GM21737 (cell line): ENCODE data around the gene NIPBL.
"Not testable (repeated sequence)": the region's sequence is repeated elsewhere in the genome, so short reads cannot be mapped to it uniquely, and the experiment has no call there.

Source experiments
- ATAC-seq: cut with Tn5 transposase; IDR thresholded peaks from one replicate; pipeline ENCODE4 v1.9.1; 2021; ENCODE audit warnings: mild to moderate bottlenecking, moderate library complexity; ENCODE audit not compliant: unreplicated experiment

The NIPBL gene

DNA sequence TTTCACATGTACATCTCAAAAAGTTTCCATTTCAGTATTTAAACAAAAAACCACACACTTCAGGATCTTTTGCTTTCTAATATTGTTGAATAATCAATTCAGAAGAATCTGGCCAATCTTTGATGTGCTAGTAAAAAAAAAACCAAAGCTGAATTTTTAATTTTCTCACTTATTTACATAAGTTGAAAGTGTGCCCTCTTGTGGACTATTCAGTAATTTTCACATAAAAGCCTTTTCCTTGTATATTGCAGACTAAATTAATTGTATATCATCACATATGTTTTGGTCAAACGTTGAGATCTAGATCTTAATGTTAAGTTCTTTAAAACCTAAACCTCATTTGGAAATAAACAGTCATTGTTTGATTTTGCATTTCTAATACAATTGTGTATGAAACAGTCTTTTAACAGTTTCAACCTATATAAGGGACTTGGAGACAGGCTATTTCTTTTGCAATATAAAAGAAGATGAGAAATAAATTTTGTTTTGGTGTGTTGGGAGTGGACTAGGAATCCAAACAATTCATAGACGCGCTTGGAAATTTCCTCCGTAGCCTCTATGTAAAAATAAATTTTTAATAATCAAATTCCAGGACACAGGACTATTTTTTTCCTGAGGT lies 68.1 kb downstream of the NIPBL start:
- no peak for ATAC-seq

DNA sequence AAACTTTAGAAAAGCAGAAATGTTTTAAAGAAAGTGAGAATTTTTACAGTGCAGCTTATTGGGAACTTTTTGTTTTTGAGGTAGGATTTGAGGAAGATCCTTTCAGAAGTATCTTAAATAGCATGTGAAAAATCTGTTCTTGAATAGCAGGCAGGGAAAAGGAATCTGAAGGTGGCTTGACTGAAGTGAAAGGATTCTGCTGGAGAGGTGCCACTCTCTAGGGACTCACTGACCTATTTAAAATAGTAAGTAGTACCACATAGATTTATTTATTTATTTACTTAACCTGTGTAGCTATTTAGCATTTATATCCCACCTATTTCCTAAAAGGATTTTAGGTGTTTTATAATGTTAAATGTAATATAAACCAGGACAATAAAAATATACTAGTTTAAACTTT lies 69.1 kb downstream of the NIPBL start:
- no peak for ATAC-seq

DNA sequence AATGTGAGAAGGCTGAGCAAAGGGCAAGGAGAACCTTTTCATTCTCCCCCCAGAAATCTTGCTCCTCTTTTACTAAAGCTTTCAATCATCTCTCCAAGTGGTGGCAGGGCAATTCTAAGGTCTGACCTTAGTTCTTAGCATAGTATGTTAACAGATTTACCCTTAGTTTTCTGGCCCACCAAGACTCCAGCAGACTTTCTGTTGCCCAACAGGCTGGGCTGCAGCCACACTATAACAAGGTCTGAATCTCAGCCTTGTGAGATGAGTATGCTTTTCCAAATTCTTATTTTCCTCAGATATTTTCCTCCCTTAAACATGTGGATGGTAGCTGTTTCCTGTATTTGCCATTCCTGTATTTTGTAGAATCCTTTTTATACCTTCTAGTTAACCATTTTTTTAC lies 69.5 kb downstream of the NIPBL start:
- no peak for ATAC-seq

DNA sequence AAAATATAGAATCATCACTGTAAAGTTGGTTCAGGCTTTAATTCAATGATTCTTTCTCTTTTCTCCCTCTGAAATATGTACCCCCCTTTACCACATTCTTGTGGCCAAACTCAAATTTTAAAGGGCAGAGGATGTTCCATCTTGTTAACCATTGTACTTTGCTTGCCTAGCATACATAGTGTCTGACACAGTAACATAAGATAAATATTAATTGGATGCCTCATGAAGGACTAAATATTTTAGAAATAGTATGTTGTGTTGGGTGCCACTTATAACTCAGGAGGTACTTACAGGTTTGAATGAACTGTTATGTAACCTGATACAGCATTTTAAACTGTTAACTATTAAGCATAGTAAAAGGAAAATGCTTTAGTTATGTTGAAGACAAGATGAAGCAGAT lies 71.5 kb downstream of the NIPBL start:
- ATAC-seq: no peak

DNA sequence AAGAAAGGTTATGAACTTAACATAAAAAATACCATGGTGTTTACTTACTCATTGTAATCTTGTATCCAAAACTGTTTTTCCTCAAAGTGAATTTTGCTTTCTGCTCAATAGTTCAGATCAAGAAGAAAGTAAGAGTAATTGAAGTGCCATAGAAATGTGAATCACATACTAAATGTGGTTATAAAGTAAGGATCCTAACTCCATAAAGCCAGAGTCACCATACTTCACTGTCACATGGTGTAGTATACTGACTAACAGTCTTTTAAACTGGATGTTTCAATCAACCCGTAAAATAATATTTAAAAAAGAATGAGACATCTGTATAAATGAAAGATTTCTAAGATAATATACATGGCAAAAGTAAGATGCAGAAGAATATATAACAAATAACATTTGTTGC lies 72.1 kb downstream of the NIPBL start:
- ATAC-seq: no peak

DNA sequence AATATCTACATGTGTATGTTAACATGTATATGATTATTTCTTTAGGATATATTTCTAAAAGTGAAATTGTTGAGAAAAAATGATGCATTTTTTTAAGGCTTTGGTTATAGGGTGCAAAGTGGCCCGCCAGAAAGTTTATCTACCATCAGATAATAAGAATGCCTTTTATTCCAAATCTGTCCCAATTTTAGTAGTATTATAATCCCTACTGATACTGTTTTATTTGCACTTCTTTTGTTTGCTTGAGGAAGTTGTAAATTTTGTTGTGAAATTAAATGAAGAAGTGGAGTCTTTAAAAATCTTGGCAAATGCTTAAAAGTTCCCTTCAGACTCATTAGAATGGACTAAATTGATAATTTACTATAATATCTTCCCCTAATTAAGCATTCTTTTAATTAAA lies 73.0 kb downstream of the NIPBL start:
- no peak for ATAC-seq

DNA sequence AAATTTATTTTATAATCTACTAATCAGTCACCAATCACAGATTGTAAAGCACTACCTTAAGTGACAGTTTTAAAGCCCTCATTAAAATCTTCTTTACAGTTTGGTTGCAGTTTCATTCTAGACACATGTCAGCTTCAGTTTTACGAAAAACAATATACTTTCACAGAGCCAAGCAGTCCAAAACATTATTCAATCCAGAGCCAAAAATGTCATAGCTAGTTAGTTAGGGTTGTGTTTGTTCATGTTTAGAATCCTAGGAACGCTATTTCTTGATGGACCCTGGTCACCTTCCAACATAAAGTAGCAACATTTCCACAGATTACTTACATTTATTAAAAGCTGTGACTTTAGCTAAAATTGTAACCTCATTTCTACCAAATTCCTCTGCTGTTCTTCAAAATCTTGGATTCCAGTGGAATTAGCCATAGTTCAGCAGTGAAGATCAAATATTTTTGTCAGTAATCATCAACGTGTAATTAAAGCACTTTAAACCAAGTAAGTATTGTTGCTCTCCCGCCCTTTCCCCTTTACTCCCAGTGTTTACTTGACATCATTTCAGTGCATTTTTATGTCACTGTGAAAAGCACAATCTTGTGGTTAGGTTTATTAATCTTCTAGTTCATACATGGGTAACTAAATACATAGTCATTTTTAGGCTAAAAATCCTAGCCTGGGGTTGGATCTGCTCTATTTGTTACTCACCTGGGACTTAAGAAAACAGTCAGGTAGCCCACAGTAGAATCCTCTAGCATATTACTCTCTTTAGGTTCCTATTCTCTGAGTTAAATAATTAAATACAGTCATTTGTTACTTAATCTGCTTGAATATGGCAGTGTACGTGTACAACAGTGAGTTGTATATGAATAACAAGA lies 74.3 kb downstream of the NIPBL start:
- no peak for ATAC-seq

DNA sequence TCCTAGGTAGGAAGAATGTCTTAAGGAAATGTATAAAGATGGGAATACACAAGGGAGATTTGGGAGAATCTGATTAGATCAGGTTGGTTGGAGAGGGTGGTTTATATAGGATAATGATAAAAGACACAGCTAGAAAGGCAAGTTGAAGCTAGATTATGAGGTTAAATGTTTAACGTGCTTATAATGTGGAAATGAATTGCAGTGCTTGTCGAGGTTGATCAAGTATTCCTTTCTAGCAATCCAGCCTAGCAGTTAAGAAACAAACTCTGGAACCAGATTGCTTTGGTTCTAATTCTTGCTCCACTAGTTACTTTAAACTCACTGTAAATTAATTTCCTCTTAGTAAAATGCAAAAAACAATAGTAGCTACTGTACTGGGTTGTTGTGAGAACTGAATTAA lies 76.5 kb downstream of the NIPBL start:
- ATAC-seq: no peak

DNA sequence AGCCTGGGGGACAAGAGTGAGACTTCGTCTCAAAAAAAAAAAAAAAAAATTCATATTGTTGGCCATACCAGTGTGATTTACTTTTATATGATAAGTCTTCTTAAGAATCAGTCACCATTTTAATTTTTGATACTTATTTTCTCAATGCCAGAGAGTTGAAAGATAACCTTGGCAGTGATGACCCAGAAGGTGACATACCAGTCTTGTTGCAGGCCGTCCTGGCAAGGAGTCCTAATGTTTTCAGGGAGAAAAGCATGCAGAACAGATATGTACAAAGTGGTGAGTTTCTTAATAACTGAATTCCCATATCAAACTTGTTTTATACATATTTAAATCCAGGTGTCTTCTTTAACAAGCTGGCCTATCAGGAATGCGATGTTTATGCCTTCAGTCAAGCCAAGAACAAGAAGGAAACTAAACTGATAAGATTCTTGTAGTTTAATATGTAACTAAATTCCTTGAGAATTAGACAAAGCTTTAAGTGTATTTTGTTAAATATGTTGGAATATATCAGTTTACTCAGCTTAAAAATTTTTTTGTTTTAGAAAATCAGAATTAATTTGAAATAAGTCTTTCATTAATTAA lies 81.5 kb downstream of the NIPBL start:
- ATAC-seq: no peak

DNA sequence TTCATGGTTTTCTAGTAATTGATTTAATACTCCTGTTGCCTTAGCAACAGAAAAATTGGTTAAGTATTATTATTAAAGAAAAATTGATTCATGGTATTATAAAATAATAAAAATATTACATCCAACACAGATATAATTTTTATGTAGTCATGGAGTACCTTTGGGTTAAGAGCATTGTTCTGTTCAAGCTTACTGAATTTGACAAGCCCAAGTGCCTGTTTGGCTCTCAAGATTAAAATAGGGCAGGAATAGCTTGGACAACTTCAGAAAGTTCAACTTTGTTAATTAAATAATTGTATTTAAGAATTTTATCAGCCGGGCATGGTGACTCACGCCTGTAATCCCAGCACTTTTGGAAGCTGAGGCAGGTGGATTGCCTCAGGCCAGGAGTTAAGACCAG lies 82.0 kb downstream of the NIPBL start:
- no peak for ATAC-seq

DNA sequence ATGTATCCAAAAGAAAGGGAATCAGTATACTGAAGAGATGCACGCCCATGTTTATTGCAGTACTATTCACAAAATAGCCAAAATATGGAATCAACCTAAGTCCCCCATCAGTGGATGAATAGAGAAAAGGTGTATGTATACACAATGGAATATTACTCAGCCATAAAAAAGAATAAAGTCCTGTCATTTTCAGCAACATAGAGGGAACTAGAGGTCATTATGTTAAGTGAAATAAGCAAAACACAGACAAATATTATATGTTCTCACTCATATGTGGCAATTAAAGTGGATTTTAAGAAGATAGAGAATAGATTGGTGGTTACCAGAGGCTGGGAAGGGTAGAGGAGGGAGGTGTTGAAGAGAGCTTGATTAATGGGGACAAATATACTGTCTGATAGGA lies 88.6 kb downstream of the NIPBL start:
- no peak for ATAC-seq

DNA sequence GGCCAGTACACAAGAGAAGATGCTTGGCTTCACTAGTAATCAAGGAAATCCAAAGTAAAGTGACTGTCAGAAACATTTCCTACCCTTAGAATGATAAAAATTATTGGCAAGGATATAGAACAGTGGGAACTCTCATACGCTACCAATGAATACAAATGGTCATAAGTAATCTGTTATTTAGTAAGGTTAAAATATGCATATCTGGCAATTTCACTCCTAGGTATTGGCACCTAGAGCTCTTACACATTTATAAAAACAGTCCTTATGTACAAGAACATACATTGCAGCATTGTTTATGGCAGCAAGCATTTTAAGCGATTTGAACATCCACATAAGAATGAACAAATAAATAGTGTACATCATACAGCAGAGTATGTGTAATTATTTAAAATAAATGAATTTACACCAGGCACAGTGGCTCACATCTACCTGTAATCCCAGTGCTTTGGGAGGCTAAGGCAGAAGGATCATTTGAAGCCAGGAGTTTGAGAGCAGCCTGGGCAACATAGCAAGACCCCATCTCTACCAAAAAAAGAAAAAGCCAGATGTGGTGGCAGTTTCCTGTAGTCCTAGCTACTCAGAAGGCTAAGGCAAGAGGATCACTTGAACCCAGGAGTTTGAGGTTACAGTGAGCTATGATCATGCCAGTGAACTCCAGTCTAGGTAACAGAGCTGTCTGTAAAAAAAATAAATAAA lies 93.3 kb downstream of the NIPBL start:
- no peak for ATAC-seq

DNA sequence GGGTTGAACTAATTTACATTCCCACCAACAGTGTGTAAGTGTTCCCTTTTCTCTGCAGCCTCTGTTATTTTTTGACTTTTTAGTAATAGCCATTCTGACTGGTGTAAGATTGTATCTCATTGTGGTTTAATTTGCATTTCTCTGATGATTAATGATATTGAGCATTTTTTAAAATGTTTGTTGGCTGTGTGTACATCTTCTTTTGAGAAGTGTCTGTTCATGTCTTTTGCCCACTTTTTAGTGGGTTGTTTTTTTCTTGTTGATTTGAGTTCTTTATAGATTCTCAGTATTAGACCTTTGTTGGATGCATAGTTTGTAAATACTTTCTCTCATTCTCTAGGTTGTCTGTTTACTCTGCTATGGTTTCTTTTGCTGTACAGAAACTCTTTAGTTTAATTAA lies 101.6 kb downstream of the NIPBL start:
- no peak for ATAC-seq

DNA sequence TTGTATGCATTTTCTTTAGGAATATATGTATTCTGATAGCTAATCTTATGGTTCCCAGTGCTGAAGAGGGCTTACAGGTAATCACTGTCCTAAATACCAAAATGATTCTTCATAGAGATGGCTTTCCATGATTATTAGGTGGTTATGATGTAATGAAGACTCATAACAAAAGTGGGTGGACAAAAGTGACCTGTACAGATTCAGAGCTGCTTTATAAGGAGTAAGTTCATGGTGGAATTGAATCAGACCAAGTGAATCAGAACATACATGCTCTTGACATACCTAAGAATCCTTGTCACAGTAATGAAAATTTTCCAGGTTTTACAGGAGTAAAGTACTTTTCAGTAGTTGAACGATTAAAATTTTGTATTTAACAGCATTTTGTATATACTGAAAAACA lies 105.6 kb downstream of the NIPBL start:
- no peak for ATAC-seq

DNA sequence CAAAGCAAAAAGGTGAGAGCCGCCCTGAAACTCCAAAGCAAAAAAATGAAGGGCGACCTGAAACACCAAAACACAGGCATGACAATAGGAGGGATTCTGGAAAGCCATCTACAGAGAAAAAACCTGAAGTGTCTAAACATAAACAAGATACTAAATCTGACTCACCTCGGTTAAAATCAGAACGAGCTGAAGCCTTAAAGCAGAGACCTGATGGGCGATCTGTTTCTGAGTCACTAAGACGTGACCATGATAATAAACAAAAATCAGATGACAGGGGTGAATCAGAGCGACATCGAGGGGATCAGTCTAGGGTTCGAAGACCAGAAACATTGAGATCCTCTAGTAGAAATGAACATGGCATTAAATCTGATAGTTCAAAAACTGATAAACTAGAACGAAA lies 108.8 kb downstream of the NIPBL start:
- ATAC-seq: no peak

DNA sequence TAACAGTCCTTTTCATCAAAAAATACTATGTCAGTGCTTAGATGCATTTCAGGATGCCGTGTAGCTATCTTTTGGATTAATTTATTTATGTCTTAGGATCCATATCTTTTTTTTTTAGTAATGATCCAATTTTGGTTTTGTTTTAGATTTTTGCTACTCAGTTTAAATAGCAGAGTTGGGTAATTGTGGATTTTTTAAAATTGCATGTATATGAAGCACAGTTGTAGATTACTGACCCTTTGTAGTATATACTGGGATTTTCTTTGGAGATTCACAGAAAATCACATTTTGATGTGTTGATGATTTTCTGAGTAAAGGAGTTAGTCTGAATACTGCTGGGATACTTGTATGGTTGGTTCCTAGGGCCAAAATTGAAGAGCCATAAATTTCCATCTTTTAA lies 111.8 kb downstream of the NIPBL start:
- ATAC-seq: no peak

DNA sequence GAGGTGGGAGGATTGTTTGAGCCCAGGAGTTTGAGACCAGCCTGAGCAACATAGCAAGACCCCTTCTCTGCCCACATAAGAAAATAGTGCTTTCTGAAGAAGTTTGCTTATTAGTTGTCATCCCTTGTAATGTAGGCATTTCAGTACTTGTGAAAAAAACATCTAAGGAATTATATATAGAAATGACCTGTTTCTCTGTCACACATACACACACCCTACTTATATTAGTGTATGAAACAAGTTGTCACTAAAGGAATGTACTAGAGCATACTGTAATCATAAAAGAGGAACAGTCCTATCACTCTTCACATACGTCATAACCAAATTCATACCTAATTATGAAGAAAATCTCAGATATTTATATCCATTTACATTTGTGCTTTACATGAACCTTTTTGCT lies 122.0 kb downstream of the NIPBL start:
- ATAC-seq: no peak

DNA sequence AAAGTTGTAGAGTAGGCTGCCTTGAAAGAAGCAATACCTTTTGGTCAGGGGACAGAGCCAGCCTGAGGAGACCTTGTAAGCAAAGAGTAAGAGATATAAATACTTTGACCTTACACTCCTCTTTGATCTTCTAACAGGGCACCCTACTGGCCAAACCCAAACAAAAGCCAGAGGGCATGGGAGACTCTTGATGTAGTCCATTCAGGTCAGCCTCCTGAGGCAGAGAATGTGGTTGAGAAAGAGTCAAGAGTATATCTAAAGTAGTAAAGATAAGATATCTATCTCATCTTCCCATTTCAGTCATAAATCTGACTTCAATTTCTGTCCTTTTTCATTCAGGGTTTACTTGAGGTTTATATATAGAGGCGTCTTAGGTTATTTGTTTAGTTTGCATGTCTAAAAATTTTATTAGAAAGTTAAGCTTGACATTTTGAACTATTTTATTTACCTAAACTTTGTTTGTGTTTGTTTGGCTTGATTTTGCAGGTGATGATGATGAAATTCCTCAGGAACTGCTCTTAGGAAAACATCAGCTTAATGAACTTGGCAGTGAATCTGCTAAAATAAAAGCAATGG lies 125.7 kb downstream of the NIPBL start:
- ATAC-seq: no peak

DNA sequence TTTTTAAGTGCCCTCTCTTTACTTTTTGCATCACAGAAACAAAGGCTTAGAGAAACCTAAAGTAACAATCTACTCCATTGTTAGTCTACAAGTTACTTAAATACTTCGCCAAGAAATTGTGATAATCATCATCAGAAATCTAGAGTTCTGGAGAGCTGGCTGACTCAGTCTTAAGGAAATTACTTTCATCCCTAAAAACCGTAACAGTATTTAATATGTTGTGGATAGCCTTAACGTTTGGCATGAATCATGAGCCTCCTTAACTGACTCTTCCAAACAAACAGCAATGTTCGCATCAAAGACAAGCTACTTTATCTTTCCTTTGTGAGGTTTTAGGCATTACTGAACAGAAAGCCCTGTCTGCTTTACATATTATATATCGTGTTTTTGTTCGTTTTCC lies 128.7 kb downstream of the NIPBL start:
- no peak for ATAC-seq

DNA sequence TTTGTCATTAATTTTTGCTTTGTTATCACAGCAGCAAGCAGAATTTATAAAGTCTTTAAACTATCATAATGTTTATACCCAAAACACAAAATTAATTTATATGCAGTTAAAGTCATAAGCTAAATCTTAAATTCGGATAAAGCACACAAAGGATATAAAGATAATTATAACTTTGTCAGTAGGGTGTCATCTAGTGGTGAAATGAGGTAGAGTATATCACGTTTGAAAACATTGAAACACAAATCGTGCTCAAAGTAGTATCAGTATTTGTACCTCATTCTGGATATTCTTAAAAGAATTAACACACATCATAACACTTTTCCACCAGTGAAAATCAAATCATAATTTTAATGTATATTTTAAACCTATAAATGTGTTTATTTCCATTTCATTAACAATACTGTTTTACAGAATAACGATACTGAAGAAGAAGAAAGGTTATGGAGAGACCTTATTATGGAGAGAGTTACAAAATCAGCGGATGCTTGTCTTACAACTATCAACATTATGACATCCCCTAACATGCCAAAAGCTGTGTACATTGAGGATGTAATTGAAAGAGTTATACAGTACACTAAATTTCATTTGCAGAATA lies 129.5 kb downstream of the NIPBL start:
- ATAC-seq: no peak

DNA sequence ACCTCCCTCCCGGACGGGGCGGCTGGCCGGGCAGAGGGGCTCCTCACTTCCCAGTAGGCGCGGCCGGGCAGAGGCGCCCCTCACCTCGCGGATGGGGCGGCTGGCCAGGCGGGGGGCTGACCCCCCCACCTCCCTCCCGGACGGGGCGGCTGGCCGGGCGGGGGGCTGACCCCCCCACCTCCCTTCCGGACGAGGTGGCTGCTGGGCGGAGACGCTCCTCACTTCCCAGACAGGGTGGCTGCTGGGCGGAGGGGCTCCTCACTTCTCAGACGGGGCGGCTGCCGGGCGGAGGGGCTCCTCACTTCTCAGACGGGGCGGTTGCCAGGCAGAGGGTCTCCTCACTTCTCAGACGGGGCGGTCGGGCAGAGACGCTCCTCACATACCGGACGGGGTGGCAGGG lies 136.6 kb downstream of the NIPBL start:
- ATAC-seq: not testable (repeated sequence)
